SK-N-MC (cell line): ENCODE data around the gene CENPM.

Source experiments
- EZH2 ChIP-seq: fragments of 200-600 bp; sonication (generic); IDR thresholded peaks from one replicate; pipeline ENCODE4 v1.6.1; 2017; ENCODE audit warnings: antibody characterized with exemption
- FOXP2 ChIP-seq: optimal IDR thresholded peaks from 2 replicates; pipeline ENCODE3; 2011; ENCODE audit warnings: mild to moderate bottlenecking, moderate library complexity; ENCODE audit not compliant: insufficient read depth; ENCODE audit errors: extremely low read length, control extremely low read depth
- POLR2AphosphoS5 ChIP-seq: IDR thresholded peaks from 2 replicates; pipeline ENCODE4 v1.6.1; 2012; ENCODE audit warnings: mild to moderate bottlenecking, low read depth, low read length, borderline replicate concordance

GRCh38 chr22:41933411-41934177 lies 13.4 kb downstream of the CENPM start:
- TF ChIP-seq EZH2: no peak
- TF ChIP-seq POLR2AphosphoS5: no peak
- no peak for TF ChIP-seq FOXP2
